Renal pelvis (tissue), 4 donors: ENCODE data around the gene LMNA. TPM values are rescaled to one million over a fixed set of nuclear protein-coding genes. Genes with fewer than 3 reads are reported as not detected.
"Not testable (repeated sequence)": the region's sequence is repeated elsewhere in the genome, so short reads cannot be mapped to it uniquely, and the experiment has no call there.

Source experiments
- DNase-seq: peaks from one replicate; pipeline ENCODE4 v3.0.0-alpha.2; 2013
- polyA plus RNA-seq, 3 donors: library from polyadenylated mRNA; unstranded; fragments of 120-200 nt; gene quantifications; one replicate each; pipeline ENCODE4 v1.2.1, GENCODE V29; 2013; ENCODE audit not compliant: insufficient read length in 3 of 3

LMNA gene
- polyA plus RNA-seq, 3 donors, result 84.6 to 104 (median 103) TPM

- no peak for DNase-seq
These were observed 11.6 kb upstream of the LMNA start for GRCh38 chr1:156102633-156103511.

GRCh38 chr1:156103521-156103947 is 11.0 kb upstream of the LMNA start:
- no peak for DNase-seq

GRCh38 chr1:156104065-156104810 is 10.3 kb upstream of the LMNA start:
- peak; percentile 84 for DNase-seq

GRCh38 chr1:156104861-156105832 is 9.4 kb upstream of the LMNA start:
- no peak for DNase-seq

- DNase-seq, result no peak
These were observed 7.7 kb upstream of the LMNA start for GRCh38 chr1:156106624-156107488.

GRCh38 chr1:156108057-156108456 is 6.5 kb upstream of the LMNA start:
- no peak for DNase-seq

- no peak for DNase-seq
These were observed 5.8 kb upstream of the LMNA start for GRCh38 chr1:156108664-156109241.

- no peak for DNase-seq
These were observed 4.3 kb upstream of the LMNA start for GRCh38 chr1:156110252-156110651.

GRCh38 chr1:156111355-156111962 is 3.1 kb upstream of the LMNA start:
- DNase-seq, result no peak

- DNase-seq, result no peak
These were observed 2.0 kb upstream of the LMNA start for GRCh38 chr1:156112276-156113137.

GRCh38 chr1:156113282-156113950 is 1.1 kb upstream of the LMNA start:
- DNase-seq, result no peak

- no peak for DNase-seq
These were observed 505 bp downstream of the LMNA start for GRCh38 chr1:156114919-156115513.

- peak; percentile 83 for DNase-seq
These were observed 1.2 kb downstream of the LMNA start for GRCh38 chr1:156115514-156116374.

GRCh38 chr1:156116731-156117130 is 2.2 kb downstream of the LMNA start:
- DNase-seq, result not testable (repeated sequence)

- no peak for DNase-seq
These were observed 3.1 kb downstream of the LMNA start for GRCh38 chr1:156117414-156118176.
